Astrocyte of the spinal cord (primary cell): ENCODE measurements around the gene NWD2.
"Not testable (repeated sequence)": the region's sequence is repeated elsewhere in the genome, so short reads cannot be mapped to it uniquely, and the experiment has no call there.

ENCODE experiments used
- DNase-seq: peaks from one replicate; pipeline ENCODE4 v3.0.0; 2011; ENCODE audit warnings: low read depth, low spot score
- H3K4me3 ChIP-seq: 2 replicates; pipeline ENCODE4 v1.5.1; 2011; ENCODE audit warnings: low read depth, mild to moderate bottlenecking, low read length, moderate library complexity
- CTCF ChIP-seq: IDR thresholded peaks from 2 replicates; pipeline ENCODE4 v1.5.1; 2012; ENCODE audit warnings: low read depth, mild to moderate bottlenecking, low read length, inconsistent platforms
- in situ Hi-C: cut with HindIII; loops from 2 replicates; pipeline ENCODE4 v1.10.0; 2017; ENCODE audit warnings: low sequenced_read_pairs

NWD2 gene

DNA sequence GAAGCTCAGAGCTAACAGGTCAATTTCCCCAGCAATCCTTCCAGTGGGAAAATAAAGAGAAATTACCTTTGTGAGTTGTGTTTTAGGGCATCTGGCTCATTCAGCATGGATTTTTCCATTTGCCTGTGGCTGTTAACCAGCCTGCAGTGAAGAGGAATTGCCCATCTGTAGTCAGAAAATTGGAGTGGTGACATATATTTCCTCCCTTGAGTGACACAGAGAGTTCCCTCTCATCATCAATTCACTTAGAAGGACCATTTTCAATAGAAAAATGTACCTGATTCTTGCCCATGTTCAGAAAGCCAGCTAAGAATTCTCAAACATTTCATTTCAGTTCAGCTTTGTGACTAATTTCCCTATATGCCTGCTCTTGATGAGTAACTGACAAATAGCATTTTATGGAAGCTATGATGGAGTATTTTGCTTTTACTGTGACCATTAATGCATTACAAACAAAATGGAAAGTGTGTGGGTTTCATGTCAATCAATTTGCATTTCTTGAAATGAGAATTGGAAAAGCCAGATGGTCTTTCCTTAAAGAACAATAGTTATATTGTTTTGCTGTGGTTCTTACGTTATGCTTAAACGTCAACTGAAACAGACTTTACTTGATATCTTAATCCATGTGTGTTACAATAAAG is 155.8 kb downstream of the NWD2 start:
- H3K4me3 ChIP-seq: no peak overlapping the region
- in situ Hi-C loops: no loop called here
- DNase-seq: no peak
- TF ChIP-seq CTCF: no peak

DNA sequence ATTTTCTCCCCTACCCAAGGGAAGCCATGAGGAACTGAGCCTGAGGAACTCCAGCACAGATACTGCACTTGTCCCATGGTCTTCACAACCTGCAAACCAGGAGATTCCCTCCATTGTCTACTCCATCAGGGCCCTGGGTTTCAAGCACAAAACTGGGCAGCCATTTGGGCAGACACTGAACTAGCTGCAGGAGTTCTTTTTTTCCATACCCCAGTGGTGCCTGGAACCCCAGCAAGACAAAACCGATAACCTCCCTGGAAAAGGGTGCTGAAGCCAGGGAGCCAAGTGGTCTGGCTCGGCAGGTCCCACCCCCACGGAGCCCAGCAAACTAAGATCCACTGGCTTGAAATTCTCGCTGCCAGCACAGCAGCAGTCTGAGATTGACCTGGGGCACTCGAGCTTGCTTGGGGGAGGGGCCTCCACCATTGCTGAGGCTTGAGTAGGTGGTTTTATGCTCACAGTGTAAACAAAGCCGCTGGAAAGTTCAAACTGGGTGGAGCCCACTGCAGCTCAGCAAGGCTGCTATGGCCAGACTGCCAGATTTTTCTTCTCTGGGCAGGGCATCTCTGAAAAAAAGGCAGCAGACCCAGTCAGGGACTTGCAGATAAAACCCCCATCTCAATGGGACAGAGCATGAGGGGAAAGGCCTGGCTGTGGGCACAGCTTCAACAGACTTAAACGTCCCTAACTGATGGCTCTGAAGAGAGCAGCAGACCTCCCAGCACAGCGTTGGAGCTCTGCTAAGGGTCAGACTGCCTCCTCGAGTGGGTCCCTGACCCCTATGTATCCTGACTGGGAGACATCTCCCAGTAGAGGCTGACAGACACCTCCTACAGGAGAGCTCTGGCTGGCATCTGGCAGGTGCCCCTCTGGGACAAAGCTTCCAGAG is 163.6 kb downstream of the NWD2 start:
- in situ Hi-C loops, DNase-seq, H3K4me3 ChIP-seq: not testable (repeated sequence)

GRCh38 chr4:37413612-37414011 is 169.1 kb downstream of the NWD2 start:
- DNase-seq, H3K4me3 ChIP-seq, in situ Hi-C loops: not testable (repeated sequence)

DNA sequence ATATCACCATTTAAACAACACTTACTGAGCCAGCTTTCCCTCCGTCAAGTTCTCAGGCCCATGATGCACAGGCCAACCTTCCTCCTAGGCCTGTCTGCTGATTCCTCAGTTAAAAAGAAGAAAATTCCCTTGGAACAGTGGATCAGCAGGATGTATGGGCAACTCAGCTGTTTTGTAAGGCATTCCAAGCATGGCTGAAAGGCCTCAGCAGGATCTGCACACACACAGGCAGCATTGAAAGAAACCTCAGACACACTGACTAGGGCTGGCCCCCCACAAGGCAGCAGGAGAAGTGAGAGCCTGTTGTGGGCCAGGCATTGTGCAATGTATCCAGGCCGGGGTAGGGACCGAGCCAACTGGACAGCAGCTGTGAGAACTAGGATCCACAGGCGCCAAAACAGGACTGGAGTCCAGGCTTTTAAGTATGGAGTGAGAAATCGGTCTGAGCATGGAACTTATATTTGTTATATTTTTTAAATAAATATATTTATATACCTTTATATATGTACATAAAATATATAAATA is 171.4 kb downstream of the NWD2 start:
- no peak for DNase-seq
- H3K4me3 ChIP-seq: no peak overlapping the region
- in situ Hi-C loops: no loop called here
- no peak for TF ChIP-seq CTCF

- H3K4me3 ChIP-seq: no peak overlapping the region
- no peak for TF ChIP-seq CTCF
- DNase-seq: no peak
- in situ Hi-C loops: no loop called here
These were observed 177.1 kb downstream of the NWD2 start for GRCh38 chr4:37421614-37422013.

DNA sequence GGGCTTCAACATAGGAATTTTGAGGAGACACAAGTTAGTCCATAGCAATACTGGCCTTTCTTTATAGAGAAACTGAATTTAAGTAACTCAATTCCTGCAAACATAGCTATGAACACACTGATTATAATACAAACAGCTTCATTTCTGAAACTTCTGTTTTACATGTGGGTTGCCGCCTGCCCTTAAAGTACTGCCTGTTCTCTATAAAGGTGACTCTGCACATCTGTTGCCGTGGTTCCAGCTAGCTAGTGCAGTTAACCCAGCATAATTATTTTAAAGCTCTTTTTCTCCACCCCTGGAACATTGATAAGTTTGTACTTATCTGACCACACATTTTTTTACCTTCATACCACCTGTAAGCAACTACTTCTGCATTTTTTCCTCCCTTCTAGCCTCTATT is 177.6 kb downstream of the NWD2 start:
- no peak overlapping the region for H3K4me3 ChIP-seq
- DNase-seq: no peak
- no peak for TF ChIP-seq CTCF
- in situ Hi-C loops: no loop called here

DNA sequence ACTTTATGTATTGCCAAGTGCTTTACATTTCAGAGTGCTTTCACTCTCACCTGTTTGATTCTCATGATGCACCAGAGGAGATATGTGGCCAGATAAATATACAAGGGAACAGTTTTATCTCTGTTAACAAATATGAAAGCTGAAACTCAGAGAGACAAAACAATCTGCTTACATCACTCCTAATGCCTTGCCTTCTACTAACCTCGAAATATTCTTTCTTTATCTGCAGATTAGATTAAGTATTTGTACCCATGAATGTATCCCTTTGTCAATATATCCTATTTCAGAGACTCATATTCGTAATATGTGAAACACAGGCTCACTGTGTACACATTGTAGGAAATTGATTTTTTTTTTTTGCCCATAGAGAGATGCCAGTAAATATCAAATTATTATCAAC is 178.1 kb downstream of the NWD2 start:
- DNase-seq: no peak
- H3K4me3 ChIP-seq: no peak overlapping the region
- no peak for TF ChIP-seq CTCF
- in situ Hi-C loops: no loop called here
